ENCODE results near the gene DYNC1H1.

- TF ChIP-seq, protein P1, sequence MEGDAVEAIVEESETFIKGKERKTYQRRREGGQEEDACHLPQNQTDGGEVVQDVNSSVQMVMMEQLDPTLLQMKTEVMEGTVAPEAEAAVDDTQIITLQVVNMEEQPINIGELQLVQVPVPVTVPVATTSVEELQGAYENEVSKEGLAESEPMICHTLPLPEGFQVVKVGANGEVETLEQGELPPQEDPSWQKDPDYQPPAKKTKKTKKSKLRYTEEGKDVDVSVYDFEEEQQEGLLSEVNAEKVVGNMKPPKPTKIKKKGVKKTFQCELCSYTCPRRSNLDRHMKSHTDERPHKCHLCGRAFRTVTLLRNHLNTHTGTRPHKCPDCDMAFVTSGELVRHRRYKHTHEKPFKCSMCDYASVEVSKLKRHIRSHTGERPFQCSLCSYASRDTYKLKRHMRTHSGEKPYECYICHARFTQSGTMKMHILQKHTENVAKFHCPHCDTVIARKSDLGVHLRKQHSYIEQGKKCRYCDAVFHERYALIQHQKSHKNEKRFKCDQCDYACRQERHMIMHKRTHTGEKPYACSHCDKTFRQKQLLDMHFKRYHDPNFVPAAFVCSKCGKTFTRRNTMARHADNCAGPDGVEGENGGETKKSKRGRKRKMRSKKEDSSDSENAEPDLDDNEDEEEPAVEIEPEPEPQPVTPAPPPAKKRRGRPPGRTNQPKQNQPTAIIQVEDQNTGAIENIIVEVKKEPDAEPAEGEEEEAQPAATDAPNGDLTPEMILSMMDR (IDR thresholded peaks at IDR 0.05) = no peak
- TF ChIP-seq ZFX (IDR thresholded peaks at IDR 0.05; ENCODE audit: borderline replicate concordance) = no peak
Measured at GRCh38 chr14:102095871-102096568, 131.6 kb downstream of the DYNC1H1 start.

Data from 22Rv1 (cell line).